Measurements from ENCODE around the gene UBE2D1.

Gene UBE2D1

DNA sequence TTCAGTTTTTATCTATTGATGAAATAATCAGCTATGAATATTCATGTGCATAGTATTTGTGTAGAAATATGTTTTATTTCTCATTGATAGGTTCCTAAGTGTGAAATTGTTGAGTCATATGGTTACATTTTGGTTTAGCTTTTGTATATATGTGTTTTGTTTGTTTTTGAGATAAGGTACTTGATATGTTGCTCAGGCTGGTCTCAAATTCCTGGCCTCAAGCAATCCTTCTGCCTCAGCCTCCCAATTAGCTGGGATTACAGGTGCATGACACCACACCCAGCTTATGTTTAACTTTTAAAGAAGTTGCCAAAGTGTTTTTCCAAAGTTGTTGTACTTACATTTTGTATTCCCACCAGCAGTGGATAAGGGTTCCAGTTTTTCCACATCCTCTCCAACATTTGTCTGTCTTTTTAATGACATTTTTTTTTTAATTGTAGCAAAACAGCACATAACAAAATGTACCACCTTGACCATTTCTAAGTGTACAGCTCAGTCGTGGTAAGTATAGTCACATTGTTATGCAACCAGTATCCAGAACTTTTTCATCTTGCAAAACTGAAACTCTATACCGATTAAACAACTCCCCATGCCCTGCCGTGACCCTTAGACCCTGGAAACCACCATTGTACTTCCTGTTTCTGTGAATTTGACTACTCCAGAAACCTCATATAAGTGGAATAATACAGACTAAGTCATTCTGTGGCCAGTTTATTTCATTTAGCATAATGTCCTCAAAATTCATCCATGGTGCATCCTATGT lies 12.6 kb upstream of the UBE2D1 start:
- no peak overlapping the region for H3K27ac ChIP-seq
- TF ChIP-seq ZFX (IDR thresholded peaks at IDR 0.05; ENCODE audit: borderline replicate concordance) = no peak

DNA sequence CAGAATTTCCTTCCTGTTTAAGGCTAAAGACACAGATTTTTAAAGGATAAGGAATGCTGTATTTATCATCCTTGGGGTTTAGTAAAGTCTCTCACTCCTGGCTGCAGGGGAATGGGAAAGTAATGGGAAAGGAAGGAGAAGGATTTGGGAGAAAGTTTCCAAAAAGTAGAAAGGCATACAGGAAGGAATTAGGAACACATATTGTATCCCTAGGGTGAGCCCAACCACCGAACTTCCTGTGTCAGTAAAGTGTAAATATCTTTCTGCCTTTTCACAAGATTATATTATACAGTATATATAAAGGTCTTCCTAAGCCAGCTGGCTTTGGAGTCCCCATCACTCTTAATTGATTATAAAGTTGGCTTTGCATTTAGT lies 12.0 kb upstream of the UBE2D1 start:
- no peak for TF ChIP-seq ZFX (IDR thresholded peaks at IDR 0.05; ENCODE audit: borderline replicate concordance)
- TF ChIP-seq, protein P1, sequence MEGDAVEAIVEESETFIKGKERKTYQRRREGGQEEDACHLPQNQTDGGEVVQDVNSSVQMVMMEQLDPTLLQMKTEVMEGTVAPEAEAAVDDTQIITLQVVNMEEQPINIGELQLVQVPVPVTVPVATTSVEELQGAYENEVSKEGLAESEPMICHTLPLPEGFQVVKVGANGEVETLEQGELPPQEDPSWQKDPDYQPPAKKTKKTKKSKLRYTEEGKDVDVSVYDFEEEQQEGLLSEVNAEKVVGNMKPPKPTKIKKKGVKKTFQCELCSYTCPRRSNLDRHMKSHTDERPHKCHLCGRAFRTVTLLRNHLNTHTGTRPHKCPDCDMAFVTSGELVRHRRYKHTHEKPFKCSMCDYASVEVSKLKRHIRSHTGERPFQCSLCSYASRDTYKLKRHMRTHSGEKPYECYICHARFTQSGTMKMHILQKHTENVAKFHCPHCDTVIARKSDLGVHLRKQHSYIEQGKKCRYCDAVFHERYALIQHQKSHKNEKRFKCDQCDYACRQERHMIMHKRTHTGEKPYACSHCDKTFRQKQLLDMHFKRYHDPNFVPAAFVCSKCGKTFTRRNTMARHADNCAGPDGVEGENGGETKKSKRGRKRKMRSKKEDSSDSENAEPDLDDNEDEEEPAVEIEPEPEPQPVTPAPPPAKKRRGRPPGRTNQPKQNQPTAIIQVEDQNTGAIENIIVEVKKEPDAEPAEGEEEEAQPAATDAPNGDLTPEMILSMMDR (IDR thresholded peaks at IDR 0.05) = no peak

DNA sequence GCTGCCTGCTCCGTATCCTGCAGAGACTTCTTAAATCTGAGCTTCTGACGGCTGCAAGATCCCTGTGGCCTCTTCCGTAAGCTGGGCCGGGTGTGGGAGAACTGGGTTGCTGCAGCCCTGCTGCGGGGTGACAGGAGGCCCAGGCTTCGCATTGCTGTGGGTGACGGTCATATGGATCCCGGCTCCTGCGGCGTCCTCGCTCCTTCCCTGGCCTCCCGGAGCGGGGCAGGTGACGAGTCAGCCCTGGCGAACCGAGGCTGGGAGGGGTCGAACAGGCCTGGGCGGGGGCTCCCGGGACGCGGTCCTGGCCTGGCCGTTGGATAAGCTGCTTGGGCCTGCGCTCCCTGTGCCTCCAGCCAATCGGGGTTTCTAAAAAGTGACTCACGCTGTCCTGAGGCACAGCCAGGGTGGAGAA lies 7.8 kb upstream of the UBE2D1 start:
- no peak overlapping the region for H3K27ac ChIP-seq
- no peak for TF ChIP-seq ZFX (IDR thresholded peaks at IDR 0.05; ENCODE audit: borderline replicate concordance)
- TF ChIP-seq, protein P1 (IDR thresholded peaks at IDR 0.05) = no peak

More for the DNA sequence above, 12.0 kb upstream of the UBE2D1 start:
- no peak overlapping the region for H3K27ac ChIP-seq

DNA sequence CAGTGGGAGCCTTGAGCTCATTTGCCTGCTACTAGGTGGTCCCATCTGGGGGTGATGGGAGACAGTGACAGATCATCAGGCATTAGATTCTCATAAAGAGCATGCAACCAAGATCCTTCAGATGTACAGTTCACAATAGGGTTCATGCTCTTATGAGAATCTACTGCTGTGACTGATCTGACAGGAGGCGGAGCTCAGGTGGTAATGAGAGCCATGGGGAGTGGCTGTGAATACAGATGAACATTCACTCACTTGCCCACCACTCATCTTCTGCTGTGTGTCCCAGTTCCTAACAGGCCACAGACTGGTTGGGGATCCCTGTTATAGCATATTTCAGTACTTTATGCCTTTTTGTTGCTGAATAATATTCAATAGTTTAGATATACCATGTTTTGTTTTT lies 6.6 kb upstream of the UBE2D1 start:
- H3K27ac ChIP-seq = no peak overlapping the region
- TF ChIP-seq ZFX (IDR thresholded peaks at IDR 0.05; ENCODE audit: borderline replicate concordance) = no peak
- TF ChIP-seq, protein P1 (IDR thresholded peaks at IDR 0.05) = no peak

DNA sequence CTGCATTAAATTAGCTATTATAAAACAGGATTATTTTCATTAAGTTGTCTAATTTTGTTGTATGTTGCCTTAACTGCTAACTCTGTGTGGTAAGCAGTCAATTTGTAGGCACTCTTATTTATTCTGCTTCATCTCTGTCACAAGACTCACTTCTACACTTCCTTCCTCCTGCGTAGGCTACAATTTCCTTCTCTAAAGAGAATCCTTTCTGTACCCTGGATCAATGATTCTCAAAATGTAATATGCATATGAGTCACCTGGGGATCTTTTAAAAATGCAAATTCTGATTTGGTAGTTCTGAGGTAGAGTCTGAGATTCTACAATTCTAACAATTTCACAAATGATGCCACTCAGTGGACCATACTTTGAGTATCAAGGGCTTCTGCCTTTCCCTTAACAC lies 4.4 kb upstream of the UBE2D1 start:
- H3K27ac ChIP-seq = no peak overlapping the region
- no peak for TF ChIP-seq ZFX (IDR thresholded peaks at IDR 0.05; ENCODE audit: borderline replicate concordance)
- TF ChIP-seq, protein P1 (IDR thresholded peaks at IDR 0.05) = no peak

DNA sequence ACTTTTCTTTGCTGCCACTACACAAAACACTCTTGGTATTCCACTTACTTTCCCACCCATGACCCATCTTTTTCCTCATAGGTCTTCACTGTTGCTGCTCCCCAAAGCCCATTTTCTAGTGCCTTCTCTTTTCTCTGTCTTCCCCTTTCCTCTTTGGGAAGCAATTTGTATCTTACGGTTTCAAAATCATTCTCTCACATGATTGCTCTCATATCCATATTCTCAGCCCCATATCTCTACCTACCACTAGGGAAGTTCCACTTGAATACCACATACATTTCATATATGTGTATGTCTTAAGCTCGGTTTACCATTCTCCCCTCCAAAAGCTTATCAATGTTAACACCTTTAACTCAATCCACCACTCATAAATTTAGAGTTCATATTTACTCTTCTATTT lies 3.2 kb upstream of the UBE2D1 start:
- H3K27ac ChIP-seq = no peak overlapping the region
- TF ChIP-seq ZFX (IDR thresholded peaks at IDR 0.05; ENCODE audit: borderline replicate concordance) = no peak
- TF ChIP-seq, protein P1 (IDR thresholded peaks at IDR 0.05) = no peak

DNA sequence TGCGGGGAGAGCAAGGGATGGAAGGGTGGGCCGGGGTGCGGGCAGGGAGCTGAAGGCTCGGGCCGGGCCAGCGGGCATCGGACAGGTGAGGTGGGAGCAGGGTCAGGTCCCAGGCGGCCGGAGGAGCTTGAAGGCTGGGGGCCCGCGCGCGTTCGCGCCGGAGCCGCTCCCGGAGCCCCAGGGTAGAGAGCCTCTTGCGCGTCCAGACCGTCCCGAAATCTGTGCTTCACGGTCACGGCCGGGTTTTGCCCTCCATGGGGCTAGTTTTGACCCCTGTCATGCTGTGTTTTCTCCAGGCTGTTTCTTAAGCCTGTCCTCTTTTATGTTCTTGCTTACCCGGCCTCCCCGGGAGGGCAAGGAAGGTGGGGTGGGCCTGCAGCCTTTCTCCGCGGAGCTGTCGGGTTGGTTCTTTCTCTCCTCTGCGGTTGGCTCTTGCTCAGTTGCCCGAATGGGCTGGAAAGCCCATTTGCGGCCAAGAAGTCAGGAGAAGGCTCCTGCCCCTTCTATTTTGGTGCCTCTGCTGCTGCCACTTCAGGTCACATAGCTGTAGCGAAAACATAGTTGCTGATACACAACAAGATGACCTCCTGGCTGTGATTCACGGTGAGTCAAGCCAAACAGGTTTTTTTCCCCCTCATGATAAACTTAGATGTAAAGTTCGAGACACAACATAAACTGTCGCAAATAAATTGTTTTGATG lies 650 bp downstream of the UBE2D1 start:
- peak overlapping the region; percentile 31; the same call in 1 of the 2 replicates for H3K27ac ChIP-seq
- TF ChIP-seq, protein P1 (IDR thresholded peaks at IDR 0.05) = no peak
- no peak for TF ChIP-seq ZFX (IDR thresholded peaks at IDR 0.05; ENCODE audit: borderline replicate concordance)

Measured in 22Rv1 (cell line).